Panc1 (cell line): Measurements from ENCODE around the gene SLC35F1. TPM values are rescaled to one million over a fixed set of nuclear protein-coding genes. Genes with fewer than 3 reads are reported as not detected.

Source experiments
- ATAC-seq: fragments of 200-7000 bp; cut with Tn5 transposase; 2 replicates; pipeline ENCODE4 v1.9.1; 2020; ENCODE audit warnings: mild to moderate bottlenecking, moderate library complexity
- BruUV-seq: library from RNA; stranded (reverse); fragments of 400-500 nt; replicated peaks from 2 replicates; lab custom pipeline; 2021; lab: Mats Ljungman, UMichigan
- CTCF ChIA-PET: fragments of 300-600 bp; sonication (Branson Sonifier 250); formaldehyde crosslinking; loops from one replicate; lab custom pipeline; 2022; ENCODE audit warnings: antibody characterized with exemption; lab: Charles Lee
- POLR2A ChIA-PET: fragments of 300-600 bp; sonication (Branson Sonifier 250); formaldehyde crosslinking; loops from one replicate; lab custom pipeline; 2022; ENCODE audit warnings: antibody characterized with exemption; lab: Charles Lee
- DNase-seq: peaks from one replicate; pipeline ENCODE4 v3.0.0-alpha.2; 2010; ENCODE audit warnings: low read depth, low spot score
- H3K27ac ChIP-seq: 2 replicates; pipeline ENCODE4 v1.5.1; 2011; ENCODE audit warnings: mild to moderate bottlenecking, low read length, inconsistent platforms
- H3K27me3 ChIP-seq: fragments of 200-500 bp; sonication (Bioruptor generic); 2 replicates; pipeline ENCODE4 v1.6.0; 2014; ENCODE audit warnings: low read length, inconsistent platforms; ENCODE audit not compliant: control insufficient read depth, insufficient read depth
- H3K36me3 ChIP-seq: fragments of 200-500 bp; sonication (Bioruptor generic); 2 replicates; pipeline ENCODE4 v1.5.1; 2014; ENCODE audit warnings: inconsistent platforms, mild to moderate bottlenecking, low read length, moderate library complexity; ENCODE audit not compliant: control insufficient read depth, insufficient read depth
- H3K4me1 ChIP-seq: 2 replicates; pipeline ENCODE4 v1.5.1; 2011; ENCODE audit warnings: inconsistent platforms, mild to moderate bottlenecking, low read length, moderate library complexity; ENCODE audit not compliant: control insufficient read depth, insufficient read depth
- H3K4me3 ChIP-seq, 2 experiments: 2 replicates each; pipeline ENCODE4 v1.5.1; 2011 to 2012; ENCODE audit warnings: low read depth in 2 of 2, low read length in 2 of 2, mild to moderate bottlenecking in 2 of 2, inconsistent platforms in 1 of 2, moderate library complexity in 1 of 2
- H3K9me3 ChIP-seq: fragments of 200-500 bp; sonication (Bioruptor generic); 2 replicates; pipeline ENCODE4 v1.5.1; 2014; ENCODE audit warnings: low read depth, mild to moderate bottlenecking, inconsistent platforms, low read length, moderate library complexity; ENCODE audit not compliant: control insufficient read depth, insufficient read depth
- CTCF ChIP-seq: fragments of 450-650 bp; IDR thresholded peaks from 2 replicates; pipeline ENCODE4 v1.5.1; 2017; ENCODE audit warnings: mild to moderate bottlenecking
- POLR2AphosphoS5 ChIP-seq: IDR thresholded peaks from 2 replicates; pipeline ENCODE4 v1.6.1; 2012; ENCODE audit warnings: mild to moderate bottlenecking, low read depth, low read length, moderate library complexity
- SIN3A ChIP-seq: IDR thresholded peaks from 2 replicates; pipeline ENCODE4 v1.6.1; 2012; ENCODE audit warnings: low read depth, mild to moderate bottlenecking, low read length, moderate library complexity, borderline replicate concordance; ENCODE audit not compliant: insufficient read depth
- TCF7L2 ChIP-seq: IDR thresholded peaks from 2 replicates; pipeline ENCODE4 v1.6.1; 2011; ENCODE audit warnings: mild to moderate bottlenecking, low read depth, low read length, inconsistent platforms
- in situ Hi-C: cut with HindIII; loops from 2 replicates; pipeline ENCODE4 v1.10.0; 2016; ENCODE audit warnings: low sequenced_read_pairs, low pct_unique_long_range_greater_than_20kb
- intact Hi-C: fragments of 100-400 bp; cut with micrococcal nuclease; formaldehyde crosslinking; loops from one replicate; pipeline ENCODE4 v1.10.0; 2022; ENCODE audit not compliant: unreplicated experiment
- total RNA-seq: library from RNA; stranded (reverse); gene quantifications from one replicate; pipeline ENCODE4 v1.2.1, GENCODE V29; 2021; ENCODE audit not compliant: unreplicated experiment
- TF ChIP-seq, protein P1 (sequence below), 2 experiments: IDR thresholded peaks; 2 replicates each; pipeline ENCODE4 v1.6.1; 2011 to 2012; ENCODE audit warnings: low read depth in 2 of 2, control low read depth in 1 of 2, low read length in 1 of 2, mild to moderate bottlenecking in 1 of 2, moderate library complexity in 1 of 2; ENCODE audit not compliant: insufficient read depth in 1 of 2

Gene SLC35F1
- total RNA-seq, 1 experiment from 2014 or later = not detected

DNA sequence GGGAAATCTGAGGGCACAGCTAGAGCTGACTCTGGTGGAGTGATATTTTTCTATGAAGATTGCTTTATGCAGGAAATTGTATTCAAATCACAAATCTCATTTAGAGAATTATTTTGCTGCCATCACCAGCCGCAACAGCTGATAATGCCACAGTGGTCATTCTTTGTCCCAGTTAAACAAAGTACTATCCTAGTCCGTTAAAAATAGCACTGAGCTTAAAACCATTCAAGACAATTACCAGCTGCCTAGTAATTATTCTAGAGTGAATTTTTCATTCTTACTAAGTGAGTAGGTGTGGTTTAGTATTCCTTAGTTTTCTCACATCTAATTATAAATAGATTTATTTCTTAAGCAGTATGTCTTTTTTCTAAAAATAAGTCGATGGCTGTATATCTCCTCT, 190.5 kb downstream of the SLC35F1 start:
- no peak for TF ChIP-seq TCF7L2
- TF ChIP-seq SIN3A = no peak
- TF ChIP-seq CTCF = no peak
- no peak for TF ChIP-seq POLR2AphosphoS5
- TF ChIP-seq, protein P1, sequence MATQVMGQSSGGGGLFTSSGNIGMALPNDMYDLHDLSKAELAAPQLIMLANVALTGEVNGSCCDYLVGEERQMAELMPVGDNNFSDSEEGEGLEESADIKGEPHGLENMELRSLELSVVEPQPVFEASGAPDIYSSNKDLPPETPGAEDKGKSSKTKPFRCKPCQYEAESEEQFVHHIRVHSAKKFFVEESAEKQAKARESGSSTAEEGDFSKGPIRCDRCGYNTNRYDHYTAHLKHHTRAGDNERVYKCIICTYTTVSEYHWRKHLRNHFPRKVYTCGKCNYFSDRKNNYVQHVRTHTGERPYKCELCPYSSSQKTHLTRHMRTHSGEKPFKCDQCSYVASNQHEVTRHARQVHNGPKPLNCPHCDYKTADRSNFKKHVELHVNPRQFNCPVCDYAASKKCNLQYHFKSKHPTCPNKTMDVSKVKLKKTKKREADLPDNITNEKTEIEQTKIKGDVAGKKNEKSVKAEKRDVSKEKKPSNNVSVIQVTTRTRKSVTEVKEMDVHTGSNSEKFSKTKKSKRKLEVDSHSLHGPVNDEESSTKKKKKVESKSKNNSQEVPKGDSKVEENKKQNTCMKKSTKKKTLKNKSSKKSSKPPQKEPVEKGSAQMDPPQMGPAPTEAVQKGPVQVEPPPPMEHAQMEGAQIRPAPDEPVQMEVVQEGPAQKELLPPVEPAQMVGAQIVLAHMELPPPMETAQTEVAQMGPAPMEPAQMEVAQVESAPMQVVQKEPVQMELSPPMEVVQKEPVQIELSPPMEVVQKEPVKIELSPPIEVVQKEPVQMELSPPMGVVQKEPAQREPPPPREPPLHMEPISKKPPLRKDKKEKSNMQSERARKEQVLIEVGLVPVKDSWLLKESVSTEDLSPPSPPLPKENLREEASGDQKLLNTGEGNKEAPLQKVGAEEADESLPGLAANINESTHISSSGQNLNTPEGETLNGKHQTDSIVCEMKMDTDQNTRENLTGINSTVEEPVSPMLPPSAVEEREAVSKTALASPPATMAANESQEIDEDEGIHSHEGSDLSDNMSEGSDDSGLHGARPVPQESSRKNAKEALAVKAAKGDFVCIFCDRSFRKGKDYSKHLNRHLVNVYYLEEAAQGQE (IDR thresholded peaks at IDR 0.05; ENCODE audit: insufficient read depth in 1 of 2, low read depth in 2 of 2, low read length in 1 of 2) = no peak
- Histone ChIP-seq H3K36me3 (no peaks in the 10 kb centered on the region), H3K27ac (no peak overlapping the region), H3K4me1 (no peaks in the 10 kb centered on the region), H3K9me3 (no peaks in the 10 kb centered on the region), H3K27me3 (no peaks in the 10 kb centered on the region), H3K4me3 (no peak overlapping the region)
- ChIA-PET POLR2A (no interaction called here), CTCF (no interaction called here)
- ATAC-seq (no peak), DNase-seq (no peak)
- intact Hi-C loops (no loop called here), in situ Hi-C loops (no loop called here)
- BruUV-seq = no TSS peak

DNA sequence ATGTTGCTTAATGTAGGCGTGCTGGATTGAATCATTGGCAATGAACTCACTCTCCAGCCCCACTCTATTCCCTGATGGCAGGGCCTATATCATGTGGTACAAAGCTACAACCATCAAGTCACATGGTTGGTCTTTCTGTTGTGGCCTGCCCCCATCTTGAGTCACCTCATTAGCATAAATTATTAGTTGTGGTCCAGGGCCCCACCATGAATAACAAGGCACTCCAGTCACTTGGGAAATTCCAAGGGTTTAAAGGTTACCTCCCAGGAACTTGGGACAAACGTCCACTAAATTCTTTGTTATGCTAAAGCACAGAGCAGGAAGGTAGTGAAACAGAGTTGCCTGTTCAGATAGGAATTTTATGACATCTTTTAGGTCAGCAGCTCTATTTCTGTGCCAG, 193.7 kb downstream of the SLC35F1 start:
- intact Hi-C loops = no loop called here
- ChIA-PET CTCF (no interaction called here), POLR2A (no interaction called here)
- no peak overlapping the region for H3K27ac ChIP-seq
- no TSS peak for BruUV-seq
- no peaks in the 10 kb centered on the region for H3K36me3 ChIP-seq
- TF ChIP-seq CTCF (no peak), TCF7L2 (no peak), SIN3A (no peak), POLR2AphosphoS5 (no peak)
- TF ChIP-seq, protein P1 (IDR thresholded peaks at IDR 0.05; ENCODE audit: insufficient read depth in 1 of 2, low read depth in 2 of 2, low read length in 1 of 2) = no peak
- in situ Hi-C loops = no loop called here
- H3K27me3 ChIP-seq = no peaks in the 10 kb centered on the region
- ATAC-seq (no peak), DNase-seq (no peak)
- H3K4me1 ChIP-seq = no peaks in the 10 kb centered on the region
- no peaks in the 10 kb centered on the region for H3K9me3 ChIP-seq
- H3K4me3 ChIP-seq = no peak overlapping the region
